K562 (cell line): ENCODE results near the gene CDC20B. TPM values are rescaled to one million over a fixed set of nuclear protein-coding genes. Genes with fewer than 3 reads are reported as not detected.

Experiments used
- ATAC-seq: fragments of 200-7000 bp; cut with Tn5 transposase; 3 replicates; pipeline ENCODE4 v1.9.1; 2020; ENCODE audit warnings: moderate library complexity
- BruUV-seq: library from RNA; stranded (reverse); fragments of 400-500 nt; replicated peaks from 2 replicates; lab custom pipeline; 2021; lab: Mats Ljungman, UMichigan
- CTCF ChIA-PET: fragments of 300-600 bp; formaldehyde crosslinking; extraction: SDS; loops from one replicate; lab custom pipeline; 2021; ENCODE audit warnings: low intra/inter-chr PET ratio; lab: Yijun Ruan, JAX
- POLR2A ChIA-PET: fragments of 300-600, 350-650 bp; sonication (Branson Sonifier 250); formaldehyde crosslinking; extraction: SDS; loops from one replicate; lab custom pipeline; 2021; ENCODE audit warnings: antibody characterized with exemption, inconsistent platforms; lab: Yijun Ruan, JAX
- DNase-seq, 4 experiments: peaks; one replicate each; pipeline versions ENCODE4 v3.0.0 to v3.0.0-alpha.2; 2011 to 2018; ENCODE audit warnings: low spot score in 3 of 4, mixed read lengths in 3 of 4; ENCODE audit errors: extremely low read depth in 1 of 4
- FAIRE-seq: peaks from 2 replicates; lab custom pipeline; 2011; peaks lifted over from hg19 to GRCh38; lab: Jason Lieb, UNC
- H2AFZ ChIP-seq: 2 replicates; pipeline ENCODE4 v1.6.0; 2011; ENCODE audit warnings: low read depth, low read length, control low read depth, inconsistent platforms
- H3K27ac ChIP-seq: fragments of 200-600 bp; 3 replicates; pipeline ENCODE4 v1.8.0; 2011; ENCODE audit warnings: low read depth, mild to moderate bottlenecking, control low read depth, inconsistent platforms, low read length, moderate library complexity, mixed read lengths; ENCODE audit errors: extremely low read depth
- H3K27me3 ChIP-seq, 2 experiments: fragments of 300-600 bp in 1 of 2; 2 replicates in 1 of 2; 3 replicates in 1 of 2; pipeline versions ENCODE4 v1.6.0 to v1.8.0; 2011; ENCODE audit warnings: inconsistent platforms in 2 of 2, low read length in 2 of 2, mild to moderate bottlenecking in 1 of 2, mixed read lengths in 1 of 2, moderate library complexity in 1 of 2; ENCODE audit not compliant: control insufficient read depth in 2 of 2, insufficient read depth in 2 of 2
- H3K36me3 ChIP-seq: fragments of 300-600 bp; 3 replicates; pipeline ENCODE4 v1.8.0; 2011; ENCODE audit warnings: mild to moderate bottlenecking, low read length, inconsistent platforms; ENCODE audit not compliant: control insufficient read depth, insufficient read depth
- H3K4me1 ChIP-seq, 2 experiments: fragments of 200-600 bp in 1 of 2; replicated peaks in 1 of 2; 2 replicates in 1 of 2; 3 replicates in 1 of 2; pipeline versions ENCODE4 v1.5.1 to v1.8.0; 2011; ENCODE audit warnings: inconsistent platforms in 2 of 2, low read length in 2 of 2, mild to moderate bottlenecking in 1 of 2, mixed read lengths in 1 of 2, moderate library complexity in 1 of 2; ENCODE audit not compliant: control insufficient read depth in 2 of 2, insufficient read depth in 2 of 2
- H3K4me2 ChIP-seq: 2 replicates; pipeline ENCODE4 v1.6.1; 2011; ENCODE audit warnings: low read length, control low read depth, inconsistent platforms, mixed read lengths; ENCODE audit not compliant: insufficient read depth
- H3K4me3 ChIP-seq: fragments of 200-600 bp; sonication (generic), shearing (Covaris generic); 2 replicates; pipeline ENCODE4 v1.5.1; 2016; ENCODE audit warnings: control low read depth, inconsistent platforms
- H3K79me2 ChIP-seq: fragments of 200-600 bp; 3 replicates; pipeline ENCODE4 v1.8.0; 2011; ENCODE audit warnings: low read length, inconsistent platforms; ENCODE audit not compliant: control insufficient read depth, insufficient read depth
- H3K9ac ChIP-seq, 2 experiments: 2 replicates each; pipeline versions ENCODE4 v1.6.0 to v1.6.1; 2011; ENCODE audit warnings: low read depth in 2 of 2, low read length in 2 of 2, control low read depth in 1 of 2, inconsistent platforms in 1 of 2, mild to moderate bottlenecking in 1 of 2, mixed read lengths in 1 of 2; ENCODE audit not compliant: insufficient read depth in 1 of 2
- H3K9me1 ChIP-seq: one replicate; pipeline ENCODE4 v1.6.0; 2011; ENCODE audit warnings: inconsistent platforms, mild to moderate bottlenecking, low read length, moderate library complexity; ENCODE audit not compliant: control insufficient read depth, insufficient read depth
- H3K9me3 ChIP-seq: replicated peaks from 2 replicates; pipeline ENCODE4 v1.5.1; 2011; ENCODE audit warnings: low read depth, low read length, inconsistent platforms; ENCODE audit not compliant: control insufficient read depth, insufficient read depth
- H4K20me1 ChIP-seq: replicated peaks from 2 replicates; pipeline ENCODE4 v1.6.1; 2011; ENCODE audit warnings: low read length, inconsistent platforms, mixed read lengths; ENCODE audit not compliant: control insufficient read depth, insufficient read depth
- ARID2 ChIP-seq: fragments of 450-650 bp; IDR thresholded peaks from 2 replicates; pipeline ENCODE4 v1.6.1; 2017; ENCODE audit warnings: antibody characterized with exemption, mild to moderate bottlenecking
- CREB1 ChIP-seq, 2 experiments: sonication (generic) in 1 of 2; formaldehyde crosslinking in 1 of 2; IDR thresholded peaks; 2 replicates each; pipeline versions ENCODE4 v1.6.1 to v1.8.0; 2012 to 2022; ENCODE audit warnings: inconsistent platforms in 1 of 2, mild to moderate bottlenecking in 1 of 2, missing genetic modification reagents in 1 of 2, moderate library complexity in 1 of 2
- LEF1 ChIP-seq: fragments of 450-650 bp; IDR thresholded peaks from 2 replicates; pipeline ENCODE4 v1.6.1; 2016; ENCODE audit warnings: mild to moderate bottlenecking
- MED1 ChIP-seq: sonication (generic); formaldehyde crosslinking; IDR thresholded peaks from 2 replicates; pipeline ENCODE4 v1.8.1; 2023; ENCODE audit warnings: missing genetic modification reagents, borderline replicate concordance
- NR2C1 ChIP-seq, 2 experiments: fragments of 450-650 bp; IDR thresholded peaks; 2 replicates each; pipeline ENCODE4 v1.6.1; 2017; ENCODE audit warnings: mild to moderate bottlenecking in 2 of 2, antibody characterized with exemption in 1 of 2, inconsistent platforms in 1 of 2, missing compliant biosample characterization in 1 of 2, missing genetic modification characterization in 1 of 2
- RHOXF2B ChIP-seq: fragments of 250-450 bp; sonication (Bioruptor Pico); conservative IDR thresholded peaks from 2 replicates; pipeline ENCODE4 v1.5.1; 2021
- ZNF431 ChIP-seq: sonication (generic); formaldehyde crosslinking; IDR thresholded peaks from 2 replicates; pipeline ENCODE4 v1.8.0; 2022; ENCODE audit warnings: mild to moderate bottlenecking, missing genetic modification reagents
- WGBS: fragments of 100-300 bp; shearing (Covaris generic); methylation state at CpG from one replicate; pipeline ENCODE4 v1.1.6; 2016; ENCODE audit warnings: low coverage, mixed read lengths; ENCODE audit not compliant: insufficient coverage; ENCODE audit errors: missing lambda C conversion rate; 5-methylcytosine and 5-hydroxymethylcytosine counted together
- in situ Hi-C: fragments of 300-500 bp; cut with MboI; formaldehyde crosslinking; loops from 4 replicates; pipeline ENCODE4 v1.15.0; 2018; ENCODE audit warnings: inconsistent platforms, mixed read lengths
- intact Hi-C: fragments of 100-400 bp; cut with micrococcal nuclease; formaldehyde crosslinking; loops from 2 replicates; pipeline ENCODE4 v1.14.2; 2022
- polyA plus RNA-seq, 8 experiments: library from polyadenylated mRNA; depleted of rRNA in 4 of 8; stranded (reverse) in 5 of 8; unstranded in 3 of 8; fragments of >200 nt; fragmentation: Nextera tagmentation in 2 of 8; fragmentation: Illumina TruSeq in 1 of 8; extraction: Ambion mirVana in 2 of 8; extraction: Trizol in 1 of 8; gene quantifications; 2 replicates each; pipeline versions ENCODE4 v1.2.1 to v1.2.3, GENCODE V29; 2011 to 2014; ENCODE audit warnings: inconsistent platforms in 1 of 8, missing spikeins in 1 of 8
- total RNA-seq, 7 experiments: library from RNA; depleted of rRNA in 6 of 7; stranded (reverse); fragments of >200 nt in 6 of 7; fragmentation: Illumina TruSeq in 2 of 7; extraction: Trizol in 2 of 7; gene quantifications; 2 replicates each; pipeline versions ENCODE4 v1.2.1 to v1.2.3, GENCODE V29; 2011 to 2021; ENCODE audit warnings: low replicate concordance in 1 of 7
- TF ChIP-seq, protein P1 (sequence below): sonication (generic); formaldehyde crosslinking; IDR thresholded peaks from 2 replicates; pipeline ENCODE4 v1.8.1; 2022; ENCODE audit warnings: missing genetic modification reagents
- TF ChIP-seq, protein P2 (sequence below): fragments of 200-800 bp; sonication (Bioruptor generic); IDR thresholded peaks from 2 replicates; pipeline ENCODE4 v1.6.1; 2017; ENCODE audit warnings: missing genetic modification characterization, missing compliant biosample characterization

CDC20B gene
- total and polyA plus RNA-seq, 9 of the 15 experiments (the other 6 are each of a cell fraction or from before 2014, with no cell fraction given) = 0.04 TPM; not detected in 8

DNA sequence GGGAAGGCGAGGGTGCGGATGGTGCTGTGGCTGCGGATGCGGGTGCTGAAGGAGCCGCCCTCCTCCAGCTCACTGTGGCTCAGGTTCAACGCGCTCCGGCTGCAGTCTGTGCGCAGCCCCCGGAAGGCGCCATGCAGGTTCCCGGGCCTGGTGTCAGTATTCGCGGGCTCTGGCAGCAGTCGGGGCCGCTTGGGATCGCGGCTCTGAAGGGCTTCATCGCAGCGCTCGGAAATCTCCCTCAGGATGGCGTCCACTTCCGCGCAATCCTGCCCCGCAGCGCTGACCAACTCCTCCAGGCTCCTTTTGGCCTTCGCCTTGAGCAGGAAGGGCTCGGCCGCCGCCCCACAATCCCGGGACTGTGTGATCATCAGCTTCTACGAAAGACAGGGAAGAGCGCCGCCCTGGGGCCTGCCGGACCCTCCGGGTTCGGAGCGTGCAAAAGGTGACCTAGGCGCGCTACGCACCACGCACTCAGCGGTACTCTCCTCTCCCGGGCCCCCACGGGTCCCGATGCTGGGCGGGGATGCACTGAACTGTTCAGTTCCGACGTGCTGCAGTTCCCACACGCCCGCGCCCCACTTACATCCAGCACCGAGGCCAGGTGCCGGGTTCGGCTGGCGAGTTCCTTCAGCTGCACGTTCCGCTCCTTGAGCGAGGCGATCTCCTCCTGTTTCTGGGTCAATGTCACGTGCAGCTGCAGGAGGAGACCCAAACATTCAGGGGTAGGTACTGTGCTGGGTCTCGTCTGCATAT lies 47.6 kb upstream of the CDC20B start (continued):
- TF ChIP-seq CREB1 (IDR thresholded peaks at IDR 0.05) (no peak), CREB1 (CRISPR knock-in tag; IDR thresholded peaks at IDR 0.05) (no peak), MED1 (CRISPR knock-in tag) (no peak), RHOXF2B (CRISPR knock-in tag) (no peak), ARID2 (no peak)
- TF ChIP-seq, protein P1, sequence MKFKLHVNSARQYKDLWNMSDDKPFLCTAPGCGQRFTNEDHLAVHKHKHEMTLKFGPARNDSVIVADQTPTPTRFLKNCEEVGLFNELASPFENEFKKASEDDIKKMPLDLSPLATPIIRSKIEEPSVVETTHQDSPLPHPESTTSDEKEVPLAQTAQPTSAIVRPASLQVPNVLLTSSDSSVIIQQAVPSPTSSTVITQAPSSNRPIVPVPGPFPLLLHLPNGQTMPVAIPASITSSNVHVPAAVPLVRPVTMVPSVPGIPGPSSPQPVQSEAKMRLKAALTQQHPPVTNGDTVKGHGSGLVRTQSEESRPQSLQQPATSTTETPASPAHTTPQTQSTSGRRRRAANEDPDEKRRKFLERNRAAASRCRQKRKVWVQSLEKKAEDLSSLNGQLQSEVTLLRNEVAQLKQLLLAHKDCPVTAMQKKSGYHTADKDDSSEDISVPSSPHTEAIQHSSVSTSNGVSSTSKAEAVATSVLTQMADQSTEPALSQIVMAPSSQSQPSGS = no peak
- TF ChIP-seq, all 486 proteins: peak for 0

DNA sequence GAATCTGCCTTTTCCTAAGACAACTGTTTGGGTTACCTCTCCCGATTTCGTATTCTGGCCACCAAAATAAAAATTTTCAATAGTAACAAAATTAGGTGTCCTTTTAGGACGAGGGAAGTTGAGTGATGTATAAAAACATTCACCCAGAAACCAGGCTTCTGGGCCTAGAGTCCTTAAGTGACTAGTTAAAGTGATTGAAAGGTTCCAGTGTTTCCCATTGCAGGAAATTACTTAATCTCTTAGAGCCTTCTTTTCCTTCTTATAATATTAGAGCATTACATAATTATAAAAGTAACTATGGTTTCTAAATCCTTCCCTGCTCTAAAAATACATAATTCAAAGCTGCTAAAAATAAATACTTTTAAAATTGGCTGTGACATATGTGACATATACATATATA lies 46.8 kb upstream of the CDC20B start:
- BruUV-seq = no TSS peak
- no peaks in the 10 kb centered on the region for H4K20me1 ChIP-seq
- no peak for ATAC-seq
- POLR2A ChIA-PET = no interaction called here
- TF ChIP-seq, protein P2, sequence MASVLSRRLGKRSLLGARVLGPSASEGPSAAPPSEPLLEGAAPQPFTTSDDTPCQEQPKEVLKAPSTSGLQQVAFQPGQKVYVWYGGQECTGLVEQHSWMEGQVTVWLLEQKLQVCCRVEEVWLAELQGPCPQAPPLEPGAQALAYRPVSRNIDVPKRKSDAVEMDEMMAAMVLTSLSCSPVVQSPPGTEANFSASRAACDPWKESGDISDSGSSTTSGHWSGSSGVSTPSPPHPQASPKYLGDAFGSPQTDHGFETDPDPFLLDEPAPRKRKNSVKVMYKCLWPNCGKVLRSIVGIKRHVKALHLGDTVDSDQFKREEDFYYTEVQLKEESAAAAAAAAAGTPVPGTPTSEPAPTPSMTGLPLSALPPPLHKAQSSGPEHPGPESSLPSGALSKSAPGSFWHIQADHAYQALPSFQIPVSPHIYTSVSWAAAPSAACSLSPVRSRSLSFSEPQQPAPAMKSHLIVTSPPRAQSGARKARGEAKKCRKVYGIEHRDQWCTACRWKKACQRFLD (CRISPR knock-in tag) = no peak
- TF ChIP-seq NR2C1 (IDR thresholded peaks at IDR 0.05) (no peak), NR2C1 (tag; IDR thresholded peaks at IDR 0.05) (no peak), LEF1 (no peak), ZNF431 (CRISPR knock-in tag) (no peak)
- CTCF ChIA-PET = no interaction called here
- no peak overlapping the region for H2AFZ ChIP-seq
- H3K27me3 ChIP-seq = peaks cover 0 to 14% of the 10 kb centered on the region in 2 experiments; a peak in 2 of 5 replicates
- FAIRE-seq = no peak
- intact Hi-C loops = no loop called here
- peaks cover 0 to 13% of the 10 kb centered on the region in 2 experiments; a peak in 2 of 5 replicates for H3K4me1 ChIP-seq
- no peaks in the 10 kb centered on the region for H3K9me3 ChIP-seq
- in situ Hi-C loops = no loop called here
- no peak overlapping the region for H3K9ac ChIP-seq
- H3K4me2 ChIP-seq = no peak overlapping the region
- H3K36me3 ChIP-seq = no peaks in the 10 kb centered on the region
- 45% methylated on average over 3 of the region's 3 CpGs for WGBS
- no peaks in the 10 kb centered on the region for H3K9me1 ChIP-seq
- H3K4me3 ChIP-seq = no peak overlapping the region
- H3K27ac ChIP-seq = no peak overlapping the region
- DNase-seq = no peak
- H3K79me2 ChIP-seq = no peaks in the 10 kb centered on the region
